Epithelial cell of prostate (primary cell): ENCODE data around the gene ZNF264.
"Not testable (repeated sequence)": the region's sequence is repeated elsewhere in the genome, so short reads cannot be mapped to it uniquely, and the experiment has no call there.

Experiments used
- DNase-seq: peaks from one replicate; pipeline ENCODE4 v3.0.0-alpha.2; 2011; ENCODE audit warnings: low read depth, low spot score
- H3K27ac ChIP-seq: fragments of 450-650 bp; 2 replicates; pipeline ENCODE4 v1.5.1; 2017; ENCODE audit warnings: mild to moderate bottlenecking

ZNF264 gene

DNA sequence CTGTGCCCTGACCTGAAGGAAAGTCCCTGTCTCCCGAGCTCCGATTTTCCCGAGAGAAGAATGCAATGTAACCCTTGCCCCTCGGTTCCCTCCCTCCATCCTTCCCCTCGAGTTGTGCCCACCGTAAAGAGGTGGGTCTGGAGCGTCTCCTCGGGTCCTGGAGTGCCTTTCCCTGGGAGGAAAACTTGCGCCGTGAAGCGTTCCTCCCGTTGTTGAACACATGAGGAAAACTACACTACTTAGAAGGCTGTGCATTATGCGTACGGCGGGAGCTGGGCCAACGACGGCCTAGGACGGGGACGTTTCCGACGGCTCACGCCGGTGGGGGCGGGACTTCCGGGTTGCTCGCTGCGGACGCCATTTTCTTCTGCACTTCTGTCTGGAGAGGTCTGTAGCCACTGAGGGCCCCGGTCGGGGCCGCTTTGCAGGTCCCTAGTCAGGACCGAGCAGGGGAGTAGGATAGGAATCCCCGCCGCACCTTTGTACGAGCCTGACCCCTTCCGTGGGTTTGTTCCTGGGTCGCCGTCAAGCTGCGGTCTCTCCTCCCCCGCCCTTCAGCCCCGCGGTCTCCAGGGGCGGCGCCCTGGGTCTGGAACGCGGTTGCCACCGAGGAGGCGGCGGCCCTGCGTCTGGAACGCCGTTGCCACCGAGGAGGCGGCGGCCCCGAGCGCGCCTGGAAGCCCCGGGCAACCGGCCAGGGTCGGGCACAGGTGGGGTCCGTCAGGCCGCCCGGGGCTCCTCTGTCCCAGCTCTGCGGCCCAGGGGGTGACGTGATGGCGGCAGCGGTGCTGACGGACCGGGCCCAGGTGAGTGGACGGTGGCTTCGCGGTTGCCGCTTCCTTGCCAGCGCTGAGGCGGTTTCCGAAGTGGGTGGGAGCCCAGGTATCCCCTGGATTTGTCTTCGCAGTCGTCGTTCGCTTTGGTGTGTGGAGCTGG lies at the start of gene ZNF264:
TSS of gene ZNF264 (plus strand) at position 360 of the 936 bp plus-strand sequence. CDS start at position 774, 414 bp downstream.
- DNase-seq, result peak; percentile 20

DNA sequence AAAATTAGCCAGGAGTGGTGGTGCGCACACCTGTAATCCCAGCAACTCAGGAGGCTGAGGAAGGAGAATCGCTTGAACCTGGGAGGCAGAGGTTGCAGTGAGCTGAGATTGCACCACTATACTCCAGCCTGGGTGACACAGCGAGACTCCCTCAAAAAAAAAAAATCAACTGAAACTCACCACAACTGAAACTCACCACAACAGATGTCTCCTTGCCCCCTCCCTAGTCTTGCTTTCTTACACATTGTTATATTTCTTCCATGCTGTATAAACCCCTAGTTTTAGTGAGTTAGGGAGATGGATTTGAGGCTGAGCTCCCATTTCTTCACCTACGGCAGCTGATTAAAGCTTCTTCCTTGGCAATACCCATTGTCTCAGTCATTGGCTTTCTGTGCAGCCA lies 49.6 kb upstream of the ZNF264 start:
- no peak for DNase-seq
- no peak overlapping the region for H3K27ac ChIP-seq

More for the DNA sequence above, at the start of gene ZNF264:
- H3K27ac ChIP-seq, result peak within 1 kb of the TSS; percentile 75

DNA sequence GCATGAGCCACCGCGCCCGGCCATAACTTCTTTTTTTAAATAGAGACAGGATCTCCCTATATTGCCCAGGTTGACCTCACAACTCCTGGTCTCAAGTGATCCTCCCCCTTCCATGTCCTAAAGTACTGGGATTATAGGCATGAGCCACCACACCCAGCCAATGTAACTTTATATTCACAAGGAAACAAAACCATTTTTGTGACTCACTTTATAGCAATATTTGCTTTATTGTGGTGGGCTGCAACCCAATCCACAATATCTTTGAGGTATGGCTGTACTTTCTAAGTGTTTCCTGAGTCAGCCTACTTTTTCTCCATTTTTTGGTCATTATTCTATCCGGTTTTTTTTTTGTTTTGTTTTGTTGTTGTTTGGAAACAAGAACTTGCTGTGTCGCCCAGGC lies 38.4 kb upstream of the ZNF264 start:
- H3K27ac ChIP-seq, result no peak overlapping the region
- no peak for DNase-seq

DNA sequence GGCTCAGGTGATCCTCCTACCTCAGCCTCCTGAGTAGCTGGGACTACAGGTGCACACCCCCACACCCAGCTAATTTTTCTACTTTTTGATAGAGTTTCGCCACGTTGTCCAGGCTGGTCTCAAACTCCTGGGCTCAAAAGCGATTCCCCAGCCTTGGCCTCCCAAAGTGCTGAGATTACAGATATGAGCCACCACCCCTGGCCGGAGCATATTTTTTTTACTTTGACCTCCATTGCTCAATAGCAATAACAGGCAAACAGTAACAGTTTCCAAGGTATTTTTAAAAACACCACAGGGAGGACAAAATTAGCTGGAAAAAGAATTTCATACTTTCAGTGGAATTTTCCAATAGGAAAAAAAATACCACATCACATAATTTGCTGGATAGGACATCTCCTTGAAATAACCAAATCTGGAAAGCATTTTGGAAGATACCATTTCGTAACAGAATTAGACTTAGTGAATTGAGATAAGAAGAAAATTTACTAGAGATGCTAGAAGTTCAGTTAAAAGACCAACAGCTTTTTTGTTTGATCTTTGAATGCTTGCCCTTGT lies 29.2 kb upstream of the ZNF264 start:
- no peak for DNase-seq
- H3K27ac ChIP-seq, result no peak overlapping the region

DNA sequence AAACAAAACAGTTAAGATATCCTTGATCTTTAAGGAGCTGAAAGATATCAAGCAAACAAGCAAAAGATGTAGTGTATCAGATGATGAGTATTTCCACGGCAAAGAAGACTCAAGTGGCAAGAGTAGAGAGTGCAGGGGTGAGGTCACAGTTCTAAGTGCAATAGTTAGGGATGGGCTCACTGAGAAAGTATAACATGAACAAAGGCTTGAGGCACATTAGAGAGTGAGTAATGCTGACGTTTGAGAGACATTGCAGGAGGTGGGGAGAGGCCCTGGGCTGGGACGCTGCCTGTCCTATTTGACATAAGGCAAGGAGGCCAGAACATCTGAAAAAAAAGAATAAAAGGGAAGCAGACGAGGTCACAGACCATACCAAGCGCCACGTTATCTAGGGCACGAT lies 25.5 kb upstream of the ZNF264 start:
- H3K27ac ChIP-seq, result no peak overlapping the region
- no peak for DNase-seq

DNA sequence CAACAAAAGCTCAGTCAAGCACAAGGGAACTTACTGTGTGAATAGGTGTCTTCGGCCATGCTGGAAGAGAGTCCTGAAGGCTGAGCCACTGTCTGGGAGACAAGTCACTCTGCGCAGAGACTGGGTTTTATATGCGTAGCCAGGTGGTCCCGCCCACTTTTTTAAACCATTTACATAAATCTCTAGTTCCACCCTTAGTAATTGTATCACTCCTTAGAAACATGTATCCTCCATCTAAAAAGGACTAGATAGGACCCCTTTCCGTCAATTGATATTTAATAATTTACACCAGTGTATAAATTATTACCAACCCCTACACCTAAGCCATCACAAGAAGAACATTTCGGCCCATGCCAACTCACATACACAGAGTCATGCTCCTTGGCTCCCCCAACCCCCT lies 23.9 kb upstream of the ZNF264 start, which contains the start of gene DUXA:
TSS of gene DUXA (minus strand) at position 101 of the 400 bp plus-strand sequence. CDS start at position 59, 42 bp downstream.
- no peak for DNase-seq

DNA sequence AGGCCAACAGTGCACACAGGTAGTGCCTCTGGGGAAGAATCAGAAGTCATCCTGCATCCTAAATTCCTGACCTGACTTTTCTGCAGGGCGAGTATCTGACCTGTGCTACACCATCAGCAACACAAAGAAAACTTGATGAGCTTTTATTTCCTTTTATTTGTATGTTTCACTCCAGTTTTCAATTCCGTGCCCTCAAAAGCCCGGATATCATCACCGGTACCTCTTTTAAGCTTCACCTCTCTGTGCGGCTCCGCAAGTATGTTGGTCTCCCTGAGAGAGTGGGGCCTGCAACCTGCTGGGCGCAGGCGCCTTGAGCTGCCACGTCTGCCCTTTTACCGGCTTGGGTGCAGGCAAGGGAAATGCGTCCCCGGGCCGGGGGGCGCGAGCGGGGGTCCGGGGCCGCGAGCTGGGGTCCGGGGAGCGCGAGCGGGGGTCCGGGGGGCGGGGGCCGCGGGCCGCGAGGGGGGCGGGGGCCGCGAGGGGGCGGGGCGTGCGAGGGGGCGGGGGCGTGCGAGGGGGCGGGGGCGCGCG lies 19.7 kb upstream of the ZNF264 start:
- no peak for DNase-seq

More for the DNA sequence above, 23.9 kb upstream of the ZNF264 start, which contains the start of gene DUXA:
- no peak within 1 kb of the TSS for H3K27ac ChIP-seq

DNA sequence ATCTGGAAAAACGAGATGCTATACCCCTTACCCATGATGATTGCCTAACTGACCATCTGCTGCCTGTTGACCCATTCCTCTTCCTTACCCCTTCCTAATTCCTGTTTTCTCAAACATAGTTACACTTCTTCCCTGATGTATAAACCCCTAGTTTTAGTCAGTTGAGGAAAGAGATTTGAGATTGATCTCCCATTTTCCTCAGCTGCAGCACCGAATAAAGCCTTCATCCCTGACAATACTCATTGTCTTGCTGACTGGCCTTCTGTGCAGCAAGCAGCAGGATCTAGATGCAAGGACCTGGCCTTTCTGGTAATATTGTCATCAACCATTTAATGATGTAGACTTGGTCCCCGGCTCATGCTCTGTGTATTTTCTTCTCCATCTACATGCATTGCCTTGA lies 999 bp upstream of the ZNF264 start:
- DNase-seq, result no peak
- H3K27ac ChIP-seq, result no peak overlapping the region

More for the DNA sequence above, 19.7 kb upstream of the ZNF264 start:
- no peak overlapping the region for H3K27ac ChIP-seq

DNA sequence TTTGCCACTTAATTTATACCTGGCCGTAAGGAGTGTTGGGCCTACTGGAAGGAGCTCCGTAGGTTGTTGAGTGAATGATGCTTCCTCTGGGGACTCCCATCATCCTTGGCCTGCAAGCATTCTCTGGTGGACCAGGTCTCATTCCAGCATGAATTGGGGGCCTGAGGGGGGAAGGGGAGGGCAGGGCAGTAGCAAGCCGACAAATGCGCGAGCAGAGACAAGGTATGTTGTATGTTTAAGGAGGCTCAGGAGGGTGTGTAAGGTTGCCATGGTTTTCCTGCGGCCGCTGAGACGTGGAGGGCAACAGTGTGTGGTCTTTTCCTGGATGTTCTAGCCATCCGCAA lies 749 bp downstream of the ZNF264 start:
- DNase-seq, result no peak
- peak overlapping the region; percentile 75 for H3K27ac ChIP-seq

DNA sequence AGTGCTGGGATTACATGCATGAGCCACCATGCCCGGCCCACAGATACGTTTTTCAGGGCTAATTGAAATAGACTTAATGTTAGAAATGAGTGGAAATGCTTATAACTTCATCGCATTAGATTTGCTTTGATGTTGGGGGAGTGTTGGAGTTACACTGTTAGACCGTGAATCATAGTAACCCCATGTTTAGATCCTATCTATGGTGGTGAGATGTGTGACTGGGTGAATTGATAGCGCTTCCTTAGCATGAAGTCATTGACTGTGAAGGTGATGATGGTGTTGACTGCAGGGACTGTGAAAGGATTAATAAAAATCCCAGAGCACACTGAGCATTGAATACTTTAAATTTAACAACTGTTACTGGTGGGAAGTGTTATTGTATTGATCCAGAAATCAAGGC lies 1.7 kb downstream of the ZNF264 start:
- DNase-seq, result no peak
- no peak overlapping the region for H3K27ac ChIP-seq

DNA sequence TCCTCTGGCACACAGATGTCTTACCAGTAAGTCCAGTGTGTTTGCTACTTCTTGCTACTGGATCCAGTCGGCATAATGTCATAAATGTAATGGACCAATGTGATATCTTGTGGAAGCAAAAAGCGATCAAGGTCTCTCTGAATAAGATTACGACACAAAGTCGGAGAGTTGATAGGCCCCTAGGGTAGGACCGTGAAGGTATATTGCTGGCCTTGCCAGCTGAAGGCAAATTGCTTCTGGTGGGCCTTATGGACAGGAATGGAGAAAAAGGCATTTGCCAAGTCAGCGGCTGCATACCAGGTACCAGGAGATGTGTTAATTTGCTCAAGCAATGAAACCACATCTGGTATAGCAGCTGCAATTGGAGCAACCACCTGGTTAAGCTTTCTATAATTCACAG lies 6.6 kb downstream of the ZNF264 start:
- H3K27ac ChIP-seq, DNase-seq: not testable (repeated sequence)

DNA sequence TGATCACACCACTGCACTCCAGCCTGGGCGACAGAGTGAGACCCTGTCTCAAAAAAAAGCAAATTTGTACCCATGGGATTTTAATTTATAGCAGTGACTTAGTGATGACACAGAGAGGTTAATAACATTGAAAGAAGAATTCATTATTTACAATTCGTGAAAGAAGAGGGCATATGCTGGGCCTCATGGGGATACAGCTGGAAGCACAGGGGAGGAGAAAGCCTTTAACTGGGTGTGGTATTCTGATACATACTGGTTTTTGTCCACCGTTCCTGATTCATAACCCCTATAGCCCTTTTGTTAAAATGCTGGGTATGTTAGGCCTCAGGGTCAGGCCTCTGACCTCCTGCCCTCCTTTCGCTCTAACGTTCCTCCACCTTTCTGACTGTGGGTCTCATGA lies 10.9 kb downstream of the ZNF264 start:
- H3K27ac ChIP-seq, result no peak overlapping the region
- DNase-seq, result no peak

DNA sequence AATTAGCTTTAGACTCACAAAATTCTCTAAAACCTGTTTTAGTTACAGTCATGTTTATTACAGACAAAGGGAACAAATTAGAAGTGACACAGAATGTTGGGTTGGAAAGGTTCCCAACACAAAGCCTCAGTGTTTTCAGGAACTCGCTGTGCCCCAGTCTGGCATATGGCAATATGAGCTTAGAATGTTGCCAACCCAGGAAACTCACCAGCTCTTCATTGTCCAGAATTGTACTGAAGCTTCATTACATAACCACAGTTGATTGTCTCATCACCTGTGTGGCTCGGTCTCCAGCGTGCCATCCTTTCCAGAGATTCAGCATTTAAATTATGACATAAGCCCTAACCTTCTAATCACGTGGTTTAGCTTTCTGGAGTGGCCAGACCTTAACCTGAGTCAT lies 19.1 kb downstream of the ZNF264 start:
- no peak overlapping the region for H3K27ac ChIP-seq
- no peak for DNase-seq

DNA sequence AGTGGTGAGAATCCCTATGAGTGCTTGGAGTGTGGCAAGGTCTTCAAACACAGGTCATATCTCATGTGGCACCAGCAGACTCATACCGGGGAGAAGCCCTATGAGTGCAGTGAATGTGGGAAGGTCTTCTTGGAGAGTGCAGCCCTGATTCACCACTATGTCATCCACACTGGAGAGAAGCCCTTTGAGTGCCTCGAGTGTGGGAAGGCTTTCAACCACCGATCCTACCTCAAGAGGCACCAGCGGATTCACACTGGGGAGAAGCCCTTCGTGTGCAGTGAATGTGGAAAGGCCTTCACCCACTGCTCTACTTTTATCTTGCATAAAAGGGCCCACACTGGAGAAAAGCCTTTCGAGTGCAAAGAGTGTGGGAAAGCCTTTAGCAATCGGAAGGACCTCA lies 20.8 kb downstream of the ZNF264 start:
- no peak overlapping the region for H3K27ac ChIP-seq
- no peak for DNase-seq

DNA sequence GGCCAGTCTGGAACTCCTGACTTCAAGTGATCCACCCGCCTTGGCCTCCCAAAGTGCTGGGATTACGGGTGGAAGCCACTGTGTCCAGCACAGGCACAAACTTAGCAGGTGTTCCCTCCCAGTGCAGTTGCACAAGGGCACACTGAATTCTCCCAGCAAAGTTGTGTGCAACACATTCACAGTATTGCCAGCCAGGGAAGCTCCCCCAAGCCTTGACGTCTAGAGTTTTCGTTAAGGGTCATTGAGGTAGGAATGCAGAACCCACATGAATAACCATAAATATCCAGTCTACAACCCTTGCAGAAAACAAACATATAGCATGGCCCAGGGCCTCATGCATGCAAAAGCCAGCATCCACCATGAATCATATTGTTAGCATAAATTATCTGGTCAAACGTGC lies 36.2 kb downstream of the ZNF264 start:
- no peak for DNase-seq
- no peak overlapping the region for H3K27ac ChIP-seq

DNA sequence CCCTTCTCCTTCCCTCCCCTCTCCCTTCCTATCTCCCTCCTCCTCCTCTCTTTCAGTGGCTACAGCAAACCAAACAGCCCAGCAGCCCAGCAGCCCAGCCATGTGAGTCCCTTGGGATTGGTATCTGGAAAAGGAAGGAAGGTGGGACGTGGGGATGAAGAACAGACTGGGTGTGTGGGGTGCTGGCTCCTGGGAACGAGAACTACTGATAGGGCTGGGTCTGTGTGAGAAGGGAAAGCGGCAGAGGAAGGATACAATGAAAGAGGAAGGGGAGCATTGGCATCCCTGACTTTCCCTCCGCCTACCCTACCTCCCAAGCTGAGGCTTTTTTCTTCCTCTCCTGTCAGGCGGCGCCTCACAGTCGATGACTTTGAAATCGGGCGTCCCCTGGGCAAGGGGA lies 40.4 kb downstream of the ZNF264 start:
- no peak overlapping the region for H3K27ac ChIP-seq
- no peak for DNase-seq

DNA sequence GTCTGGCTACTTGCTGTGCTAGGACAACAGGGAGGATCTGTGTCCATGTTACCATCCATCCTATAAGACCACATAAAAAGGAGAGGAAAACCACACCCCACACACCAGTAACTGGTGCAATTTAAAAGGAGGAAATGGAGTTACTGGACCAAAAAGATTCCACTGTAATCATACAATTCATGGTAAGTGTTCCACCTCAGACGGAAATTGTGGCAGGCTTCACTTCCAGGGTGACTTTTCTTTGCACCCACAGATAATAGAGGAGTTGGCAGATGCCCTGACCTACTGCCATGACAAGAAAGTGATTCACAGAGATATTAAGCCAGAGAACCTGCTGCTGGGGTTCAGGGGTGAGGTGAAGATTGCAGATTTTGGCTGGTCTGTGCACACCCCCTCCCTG lies 41.9 kb downstream of the ZNF264 start:
- no peak overlapping the region for H3K27ac ChIP-seq
- no peak for DNase-seq

DNA sequence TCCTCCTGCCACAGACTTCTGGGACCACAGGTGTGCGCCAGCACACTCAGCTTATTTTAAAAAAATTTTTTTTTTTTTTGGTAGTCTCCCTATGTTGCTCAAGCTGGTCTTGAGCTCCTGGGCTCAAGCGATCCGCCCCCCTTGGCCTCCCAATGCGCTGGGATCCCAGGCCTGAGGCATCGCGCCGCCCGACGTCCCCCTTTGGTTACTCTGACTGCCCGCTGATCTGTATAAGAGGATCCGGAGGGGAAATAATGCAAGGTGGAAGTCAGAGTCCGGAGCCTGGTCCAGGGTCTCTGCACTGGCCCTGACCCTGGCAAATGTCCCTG lies 48.6 kb downstream of the ZNF264 start:
- DNase-seq, result no peak

DNA sequence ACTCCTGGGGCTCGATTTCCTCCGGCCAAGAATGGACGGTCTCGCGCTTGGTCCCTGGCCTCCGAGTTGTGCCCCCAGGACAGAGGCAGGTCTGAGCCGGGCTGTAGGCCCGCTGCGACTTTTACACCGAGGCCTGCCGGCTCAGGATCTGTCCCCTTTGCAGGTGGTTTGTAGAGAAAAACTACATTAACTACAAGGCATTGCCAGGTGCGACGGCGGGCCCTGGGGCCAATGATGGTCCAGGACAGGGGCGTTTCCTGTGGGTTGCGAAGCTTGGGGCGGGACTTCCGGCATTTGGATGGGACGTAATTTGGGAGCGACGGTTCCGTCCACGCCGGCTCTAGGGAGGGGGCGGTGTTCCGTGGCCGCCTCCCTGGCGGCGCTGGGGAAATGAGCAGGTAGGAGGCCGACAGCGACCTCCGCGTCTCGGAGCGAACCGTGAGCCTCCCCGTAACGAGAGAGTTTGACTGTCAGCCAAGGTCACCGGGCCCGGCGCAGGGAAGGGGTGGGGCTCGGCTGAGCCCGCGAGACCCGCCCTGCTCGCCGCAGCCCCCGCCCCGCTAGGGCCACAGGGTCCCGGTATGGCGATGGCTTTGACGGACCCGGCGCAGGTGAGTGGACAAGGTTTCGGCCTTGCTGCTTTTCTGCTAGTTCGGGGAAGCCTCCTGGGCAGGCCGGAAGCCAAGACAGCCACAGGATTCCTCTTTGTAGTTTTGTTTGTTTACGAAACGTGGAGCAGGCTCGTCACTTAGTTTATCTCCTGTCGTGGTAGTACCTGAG lies 49.2 kb downstream of the ZNF264 start, which contains the start of gene ZNF805:
TSS of gene ZNF805 (plus strand) at position 322 of the 780 bp plus-strand sequence. CDS start at position 582, 260 bp downstream.
- peak within 1 kb of the TSS; percentile 83 for H3K27ac ChIP-seq
- DNase-seq, result peak; percentile 59

More for the DNA sequence above, 48.6 kb downstream of the ZNF264 start:
- peak overlapping the region; percentile 83 for H3K27ac ChIP-seq

DNA sequence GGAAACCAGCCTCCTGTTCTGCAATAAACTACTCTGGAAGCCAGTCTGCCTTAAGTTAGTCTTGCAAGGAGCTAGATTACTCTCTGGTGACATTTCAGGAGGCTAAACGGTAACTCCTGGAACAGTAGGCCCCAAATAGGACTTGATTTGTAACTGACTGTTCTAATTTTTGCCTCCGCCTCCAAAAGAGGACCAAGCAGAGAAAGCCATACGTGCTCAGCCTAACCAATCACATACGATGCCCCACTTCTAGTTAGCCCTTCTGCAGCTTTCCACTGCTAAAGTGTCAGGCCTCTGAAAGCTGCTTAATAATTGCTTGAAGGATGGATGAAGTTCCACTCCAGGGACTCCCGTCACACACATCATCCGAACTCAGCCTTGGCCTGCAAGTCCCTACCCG lies 49.9 kb downstream of the ZNF264 start:
- H3K27ac ChIP-seq, result peak overlapping the region; percentile 83
- DNase-seq, result no peak

DNA sequence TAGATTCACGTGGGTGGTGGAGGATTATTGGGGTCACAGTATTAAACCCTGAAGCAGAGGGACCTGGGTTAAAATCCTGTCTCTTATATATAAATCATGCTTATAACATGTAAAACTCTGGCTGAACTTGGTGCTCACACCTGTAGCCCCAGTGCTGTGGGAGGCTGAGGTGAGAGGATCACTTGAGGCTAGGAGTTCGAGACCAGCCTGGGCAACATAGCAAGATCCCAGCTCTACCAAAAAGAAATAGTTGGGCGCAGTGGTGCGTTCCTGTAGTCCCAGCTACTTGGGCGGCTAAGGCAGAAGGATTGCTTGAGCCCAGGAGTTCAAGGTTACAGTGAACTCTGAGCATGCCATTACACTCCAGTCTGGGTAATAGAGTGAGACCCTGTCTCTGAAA lies 51.5 kb downstream of the ZNF264 start:
- DNase-seq, result no peak
- no peak overlapping the region for H3K27ac ChIP-seq
